ENCODE results near the gene ARL6IP4.

Gene ARL6IP4

DNA sequence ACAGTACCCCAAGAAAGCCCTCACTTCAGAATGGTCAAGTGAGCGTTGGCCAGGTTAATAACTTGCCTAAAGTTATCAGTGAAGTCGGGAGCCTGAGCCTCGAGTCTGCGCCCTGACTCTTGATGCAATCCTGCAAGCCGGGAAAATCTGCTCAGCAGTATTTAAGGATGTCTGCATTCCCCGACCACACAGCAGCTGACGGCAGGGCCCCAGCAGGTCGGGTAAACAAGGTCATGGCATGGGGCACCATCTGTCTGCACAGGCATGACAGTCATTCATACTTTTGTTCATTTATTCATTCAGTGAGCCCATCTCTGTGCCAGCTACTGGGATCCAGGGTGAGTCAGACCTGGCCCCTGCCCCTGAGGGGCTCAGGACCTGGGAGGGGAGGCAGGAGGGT lies 25.3 kb upstream of the ARL6IP4 start:
- no peaks in the 10 kb centered on the region for H3K4me1 ChIP-seq

DNA sequence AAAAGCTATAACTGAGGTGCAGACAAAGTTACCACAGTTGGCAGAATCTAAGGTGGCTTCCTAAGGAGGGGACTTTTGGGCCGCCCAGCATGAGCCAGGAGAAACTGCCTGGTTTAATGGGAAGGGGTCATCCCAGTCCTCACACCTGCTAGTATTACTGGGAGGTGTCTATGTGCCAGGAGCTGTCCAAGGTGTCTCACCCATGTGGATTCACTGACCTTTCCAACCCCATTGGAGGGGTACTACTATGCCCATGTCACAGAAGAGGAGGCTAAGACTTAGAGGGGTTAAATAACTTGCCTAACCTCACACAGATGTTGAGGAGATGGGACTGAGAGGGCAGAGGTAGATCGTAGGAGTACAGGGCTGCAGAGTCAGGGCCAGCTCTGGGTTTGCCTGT lies 24.4 kb upstream of the ARL6IP4 start:
- Histone ChIP-seq H3K4me1 (no peaks in the 10 kb centered on the region), H3K27me3 (no peaks in the 10 kb centered on the region), H3K36me3 (peaks cover 25% of the 10 kb centered on the region), H3K9me3 (no peaks in the 10 kb centered on the region), H3K4me3 (ENCODE audit: low read depth, low read length) (no peak overlapping the region)
- no peak for DNase-seq
- TF ChIP-seq, protein P1, sequence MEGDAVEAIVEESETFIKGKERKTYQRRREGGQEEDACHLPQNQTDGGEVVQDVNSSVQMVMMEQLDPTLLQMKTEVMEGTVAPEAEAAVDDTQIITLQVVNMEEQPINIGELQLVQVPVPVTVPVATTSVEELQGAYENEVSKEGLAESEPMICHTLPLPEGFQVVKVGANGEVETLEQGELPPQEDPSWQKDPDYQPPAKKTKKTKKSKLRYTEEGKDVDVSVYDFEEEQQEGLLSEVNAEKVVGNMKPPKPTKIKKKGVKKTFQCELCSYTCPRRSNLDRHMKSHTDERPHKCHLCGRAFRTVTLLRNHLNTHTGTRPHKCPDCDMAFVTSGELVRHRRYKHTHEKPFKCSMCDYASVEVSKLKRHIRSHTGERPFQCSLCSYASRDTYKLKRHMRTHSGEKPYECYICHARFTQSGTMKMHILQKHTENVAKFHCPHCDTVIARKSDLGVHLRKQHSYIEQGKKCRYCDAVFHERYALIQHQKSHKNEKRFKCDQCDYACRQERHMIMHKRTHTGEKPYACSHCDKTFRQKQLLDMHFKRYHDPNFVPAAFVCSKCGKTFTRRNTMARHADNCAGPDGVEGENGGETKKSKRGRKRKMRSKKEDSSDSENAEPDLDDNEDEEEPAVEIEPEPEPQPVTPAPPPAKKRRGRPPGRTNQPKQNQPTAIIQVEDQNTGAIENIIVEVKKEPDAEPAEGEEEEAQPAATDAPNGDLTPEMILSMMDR (IDR thresholded peaks at IDR 0.05; ENCODE audit: low read depth, low read length), result no peak

More for the DNA sequence above, 25.3 kb upstream of the ARL6IP4 start:
- DNase-seq, result no peak
- no peaks in the 10 kb centered on the region for H3K9me3 ChIP-seq
- no peaks in the 10 kb centered on the region for H3K27me3 ChIP-seq
- H3K4me3 ChIP-seq (ENCODE audit: low read depth, low read length), result no peak overlapping the region
- H3K36me3 ChIP-seq, result peaks cover 22% of the 10 kb centered on the region
- TF ChIP-seq, protein P1 (IDR thresholded peaks at IDR 0.05; ENCODE audit: low read depth, low read length), result no peak

DNA sequence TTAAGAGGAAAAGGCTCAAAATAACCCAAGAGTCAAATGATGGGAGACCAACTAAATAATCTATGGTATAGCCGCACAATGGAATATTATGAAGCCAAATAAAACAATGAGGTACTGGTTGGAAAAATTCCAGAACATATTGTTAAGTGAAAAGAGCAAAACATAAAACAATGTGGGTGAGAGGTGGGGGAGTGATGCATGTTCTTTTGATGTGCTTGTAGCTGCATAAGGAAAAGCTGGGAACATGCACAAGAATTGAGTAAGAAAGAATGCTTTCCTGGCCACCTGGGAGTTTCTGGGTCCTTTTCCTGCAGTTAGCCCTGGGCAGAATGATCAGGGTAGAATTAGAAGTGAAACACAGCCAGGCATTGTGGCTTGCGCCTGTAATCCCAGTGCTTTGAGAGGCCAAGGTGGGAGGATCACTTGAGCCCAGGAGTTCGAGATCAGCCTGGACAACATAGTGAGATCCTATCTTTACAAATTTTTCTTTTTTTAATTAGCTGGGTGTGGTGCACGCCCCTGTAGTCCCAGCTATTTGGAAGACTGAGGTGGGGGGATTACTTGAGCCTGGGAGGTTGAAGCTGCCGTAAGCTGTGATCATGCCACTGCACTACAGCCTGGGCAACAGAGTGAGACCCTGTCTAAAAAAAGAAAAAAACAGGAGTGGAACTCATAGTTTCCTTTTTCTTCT lies 22.1 kb upstream of the ARL6IP4 start:
- no peaks in the 10 kb centered on the region for H3K9me3 ChIP-seq
- DNase-seq, result no peak
- TF ChIP-seq, protein P1 (IDR thresholded peaks at IDR 0.05; ENCODE audit: low read depth, low read length), result no peak

DNA sequence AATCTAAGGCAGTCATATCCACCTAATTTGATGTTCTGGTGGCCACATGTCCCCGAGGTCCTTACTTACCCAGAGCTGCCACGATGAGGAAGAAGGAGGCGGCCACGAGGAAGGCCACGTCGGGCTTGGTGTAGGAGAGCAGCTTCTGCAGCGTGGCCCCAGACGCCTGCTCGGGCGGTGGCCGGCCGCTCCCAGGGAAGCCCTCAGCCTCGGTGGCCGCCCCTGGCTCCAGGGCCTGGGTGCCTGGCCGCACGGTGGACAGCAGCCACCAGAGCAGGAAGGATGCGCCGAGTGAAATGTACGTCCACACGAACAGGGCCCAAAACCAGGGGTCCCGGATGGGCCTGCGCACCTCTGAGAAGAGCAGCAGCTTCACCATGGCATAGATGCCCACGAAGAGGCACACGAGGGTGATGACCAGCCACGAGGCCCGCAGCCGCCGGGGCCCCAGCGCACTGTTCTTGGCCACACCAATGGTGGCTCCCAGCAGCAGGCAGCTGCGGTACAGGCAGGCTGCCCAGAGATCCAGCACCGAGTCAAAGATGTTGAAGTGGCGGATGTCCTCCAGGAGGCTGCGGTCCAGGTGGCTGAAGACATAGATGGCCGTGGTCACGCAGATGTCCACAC lies 20.8 kb upstream of the ARL6IP4 start:
- H3K27me3 ChIP-seq, result no peaks in the 10 kb centered on the region
- H3K36me3 ChIP-seq, result peaks cover 25% of the 10 kb centered on the region
- H3K9me3 ChIP-seq, result no peaks in the 10 kb centered on the region
- TF ChIP-seq, protein P1 (IDR thresholded peaks at IDR 0.05; ENCODE audit: low read depth, low read length), result no peak
- no peak overlapping the region for H3K4me3 ChIP-seq (ENCODE audit: low read depth, low read length)
- DNase-seq, result no peak
- peaks cover 21% of the 10 kb centered on the region for H3K4me1 ChIP-seq

More for the DNA sequence above, 22.1 kb upstream of the ARL6IP4 start:
- Histone ChIP-seq H3K4me3 (ENCODE audit: low read depth, low read length) (no peak overlapping the region), H3K4me1 (peaks cover 9% of the 10 kb centered on the region), H3K27me3 (no peaks in the 10 kb centered on the region), H3K36me3 (peaks cover 25% of the 10 kb centered on the region)

DNA sequence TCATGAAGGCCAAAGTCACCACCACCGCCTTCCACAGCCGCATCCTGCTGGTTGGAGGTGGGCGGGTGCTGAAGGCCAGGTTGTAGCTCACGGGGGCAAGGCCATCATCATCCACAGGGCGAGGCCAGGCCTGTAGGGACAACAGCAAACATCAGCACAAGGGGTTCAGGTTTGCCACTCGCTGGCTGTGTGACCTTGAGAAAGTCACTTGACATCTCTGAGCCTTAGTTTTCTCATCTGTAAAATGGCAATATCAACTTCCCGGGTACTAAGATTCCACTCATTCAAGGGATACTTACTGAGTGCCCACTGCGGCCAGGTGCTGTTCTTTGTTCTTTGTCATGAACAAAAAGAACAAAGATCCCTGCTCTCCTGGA lies 20.3 kb upstream of the ARL6IP4 start:
- Histone ChIP-seq H3K36me3 (peaks cover 25% of the 10 kb centered on the region), H3K4me3 (ENCODE audit: low read depth, low read length) (no peak overlapping the region), H3K4me1 (peaks cover 23% of the 10 kb centered on the region), H3K9me3 (no peaks in the 10 kb centered on the region), H3K27me3 (no peaks in the 10 kb centered on the region)
- DNase-seq, result no peak
- TF ChIP-seq, protein P1 (IDR thresholded peaks at IDR 0.05; ENCODE audit: low read depth, low read length), result no peak

All from BE2C (cell line).